Adipocyte (in vitro differentiated cells): ENCODE data around the gene RETREG1.

Experiments
- DNase-seq: peaks from one replicate; pipeline ENCODE4 v3.0.0-alpha.2; 2015; ENCODE audit warnings: low read depth
- H3K27me3 ChIP-seq: replicated peaks from 2 replicates; pipeline ENCODE4 v1.7.0; 2013; ENCODE audit warnings: mild to moderate bottlenecking, low read length, moderate library complexity; ENCODE audit not compliant: control insufficient read depth, insufficient read depth
- H3K36me3 ChIP-seq: 2 replicates; pipeline ENCODE4 v1.7.0; 2013; ENCODE audit warnings: low read length, mild to moderate bottlenecking, moderate library complexity; ENCODE audit not compliant: control insufficient read depth, insufficient read depth, severe bottlenecking
- H3K4me1 ChIP-seq: 2 replicates; pipeline ENCODE4 v1.7.0; 2013; ENCODE audit warnings: mild to moderate bottlenecking, low read length, moderate library complexity; ENCODE audit not compliant: control insufficient read depth, insufficient read depth
- H3K4me3 ChIP-seq: 2 replicates; pipeline ENCODE4 v1.7.0; 2013; ENCODE audit warnings: mild to moderate bottlenecking, low read length, moderate library complexity
- H3K9ac ChIP-seq: 2 replicates; pipeline ENCODE4 v1.7.0; 2013; ENCODE audit warnings: mild to moderate bottlenecking, low read length, moderate library complexity
- H3K9me3 ChIP-seq: 2 replicates; pipeline ENCODE4 v1.7.0; 2013; ENCODE audit warnings: mild to moderate bottlenecking, low read length, moderate library complexity; ENCODE audit not compliant: control insufficient read depth

RETREG1 gene

GRCh38 chr5:16520841-16521240, 96.0 kb downstream of the RETREG1 start:
- peaks cover 4% of the 10 kb centered on the region for H3K4me1 ChIP-seq
- no peaks in the 10 kb centered on the region for H3K36me3 ChIP-seq
- H3K27me3 ChIP-seq = peaks cover 5% of the 10 kb centered on the region
- H3K9ac ChIP-seq = no peak overlapping the region
- DNase-seq = no peak
- H3K4me3 ChIP-seq = no peak overlapping the region
- no peaks in the 10 kb centered on the region for H3K9me3 ChIP-seq

- Histone ChIP-seq H3K9ac (no peak overlapping the region), H3K4me3 (no peak overlapping the region), H3K27me3 (peaks cover 5% of the 10 kb centered on the region), H3K36me3 (no peaks in the 10 kb centered on the region), H3K9me3 (no peaks in the 10 kb centered on the region), H3K4me1 (peaks cover 4% of the 10 kb centered on the region)
- no peak for DNase-seq
Measured at GRCh38 chr5:16519435-16519834, 97.4 kb downstream of the RETREG1 start.

GRCh38 chr5:16518606-16519005, 98.2 kb downstream of the RETREG1 start:
- no peak for DNase-seq
- Histone ChIP-seq H3K36me3 (no peaks in the 10 kb centered on the region), H3K27me3 (peaks cover 5% of the 10 kb centered on the region), H3K4me1 (peaks cover 4% of the 10 kb centered on the region), H3K9ac (no peak overlapping the region), H3K4me3 (no peak overlapping the region), H3K9me3 (no peaks in the 10 kb centered on the region)

- no peak for DNase-seq
- Histone ChIP-seq H3K27me3 (no peaks in the 10 kb centered on the region), H3K9ac (no peak overlapping the region), H3K36me3 (no peaks in the 10 kb centered on the region), H3K4me3 (no peak overlapping the region), H3K9me3 (no peaks in the 10 kb centered on the region), H3K4me1 (peaks cover 4% of the 10 kb centered on the region)
Measured at GRCh38 chr5:16515532-16515931, 101.3 kb downstream of the RETREG1 start.

GRCh38 chr5:16510098-16510497, 106.7 kb downstream of the RETREG1 start:
- DNase-seq = no peak
- Histone ChIP-seq H3K36me3 (no peaks in the 10 kb centered on the region), H3K4me3 (no peak overlapping the region), H3K27me3 (no peaks in the 10 kb centered on the region), H3K9me3 (no peaks in the 10 kb centered on the region), H3K9ac (no peak overlapping the region), H3K4me1 (peaks cover 28% of the 10 kb centered on the region)

- H3K4me1 ChIP-seq = peaks cover 28% of the 10 kb centered on the region
- H3K4me3 ChIP-seq = peak overlapping the region; percentile 66
- no peaks in the 10 kb centered on the region for H3K36me3 ChIP-seq
- H3K9ac ChIP-seq = peak overlapping the region; percentile 44
- H3K27me3 ChIP-seq = no peaks in the 10 kb centered on the region
- DNase-seq = no peak
- H3K9me3 ChIP-seq = no peaks in the 10 kb centered on the region
Measured at GRCh38 chr5:16508730-16509531, 107.9 kb downstream of the RETREG1 start.

- H3K9me3 ChIP-seq = no peaks in the 10 kb centered on the region
- peak overlapping the region; percentile 25 for H3K9ac ChIP-seq
- H3K4me1 ChIP-seq = peaks cover 28% of the 10 kb centered on the region
- H3K36me3 ChIP-seq = no peaks in the 10 kb centered on the region
- H3K27me3 ChIP-seq = no peaks in the 10 kb centered on the region
- DNase-seq = peak; percentile 64
- H3K4me3 ChIP-seq = peak overlapping the region; percentile 66
Measured at GRCh38 chr5:16507716-16508115, 109.1 kb downstream of the RETREG1 start.

GRCh38 chr5:16505904-16506303, 110.9 kb downstream of the RETREG1 start:
- Histone ChIP-seq H3K36me3 (no peaks in the 10 kb centered on the region), H3K4me1 (peaks cover 28% of the 10 kb centered on the region)
- DNase-seq = no peak

GRCh38 chr5:16505140-16505891, 111.5 kb downstream of the RETREG1 start:
- DNase-seq = no peak
- Histone ChIP-seq H3K9me3 (no peaks in the 10 kb centered on the region), H3K9ac (no peak overlapping the region), H3K27me3 (no peaks in the 10 kb centered on the region), H3K4me3 (no peak overlapping the region), H3K4me1 (peaks cover 28% of the 10 kb centered on the region), H3K36me3 (no peaks in the 10 kb centered on the region)

More at GRCh38 chr5:16505904-16506303, 110.9 kb downstream of the RETREG1 start:
- H3K27me3 ChIP-seq = no peaks in the 10 kb centered on the region
- no peak overlapping the region for H3K9ac ChIP-seq
- H3K9me3 ChIP-seq = no peaks in the 10 kb centered on the region
- no peak overlapping the region for H3K4me3 ChIP-seq

GRCh38 chr5:16504571-16504970, 112.2 kb downstream of the RETREG1 start:
- no peak overlapping the region for H3K4me3 ChIP-seq
- no peaks in the 10 kb centered on the region for H3K36me3 ChIP-seq
- no peaks in the 10 kb centered on the region for H3K27me3 ChIP-seq
- no peak overlapping the region for H3K9ac ChIP-seq
- no peak for DNase-seq
- peaks cover 26% of the 10 kb centered on the region for H3K4me1 ChIP-seq
- no peaks in the 10 kb centered on the region for H3K9me3 ChIP-seq

- Histone ChIP-seq H3K9me3 (no peaks in the 10 kb centered on the region), H3K36me3 (no peaks in the 10 kb centered on the region), H3K9ac (no peak overlapping the region), H3K4me1 (peaks cover 9% of the 10 kb centered on the region), H3K4me3 (no peak overlapping the region), H3K27me3 (no peaks in the 10 kb centered on the region)
- peak; percentile 55 for DNase-seq
Measured at GRCh38 chr5:16502866-16503265, 113.9 kb downstream of the RETREG1 start.
